Measurements from ENCODE around the gene PSMD3. TPM values are rescaled to one million over a fixed set of nuclear protein-coding genes. Genes with fewer than 3 reads are reported as not detected.

Gene PSMD3
- total and polyA plus RNA-seq, 5 donors from 2014 or later = 47.9 to 62.4 (median 50.0) TPM

DNA sequence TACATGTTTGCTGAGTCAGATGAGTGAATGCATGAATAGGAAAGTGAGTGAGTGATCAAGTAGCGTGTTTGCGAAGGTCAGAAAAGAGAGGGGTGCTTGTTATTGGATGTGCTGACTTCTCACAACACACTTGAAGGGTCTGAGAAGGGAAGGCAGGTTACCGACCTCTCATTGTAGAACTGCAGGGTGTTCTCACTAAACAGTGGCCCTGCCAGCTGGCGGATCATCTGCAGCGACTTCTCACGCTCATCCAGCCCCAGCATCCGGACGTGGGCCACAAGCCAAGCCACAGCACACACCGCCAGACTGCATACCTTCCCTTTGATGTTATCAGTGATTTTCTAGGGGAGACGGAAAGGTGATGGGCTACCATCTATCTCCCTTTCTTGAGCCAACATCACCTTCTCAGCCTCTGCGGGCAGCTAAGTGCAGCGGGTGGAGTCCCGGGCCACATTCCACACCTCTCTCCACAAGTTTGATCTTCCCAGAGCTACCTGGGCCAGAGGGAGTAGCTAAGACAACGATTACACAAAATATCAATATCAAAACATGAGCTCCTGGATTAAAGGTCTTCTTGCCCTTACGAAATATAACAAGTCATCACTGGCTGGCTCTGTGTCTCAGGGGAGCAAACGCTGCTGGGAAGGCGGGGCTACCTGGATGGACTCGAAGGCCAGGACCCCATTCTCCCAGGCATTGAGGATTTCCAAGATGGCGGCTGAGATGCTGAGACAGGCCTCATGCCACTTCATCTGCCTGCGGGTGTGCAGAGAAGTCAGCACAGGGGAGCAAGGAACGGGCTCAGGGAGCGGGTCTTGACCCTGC, 45.6 kb downstream of the PSMD3 start:
- peak overlapping the region in 1 of 3 donors; percentile 33 for H3K27ac Mint-ChIP-seq
- ATAC-seq (ENCODE audit: low read depth in 2 of 2) = peak; percentile 35 to 45
- Histone ChIP-seq H3K4me1 (ENCODE audit: control insufficient read depth, insufficient read depth, low read length, poor library complexity, severe bottlenecking) (peaks cover 13% of the 10 kb centered on the region), H3K36me3 (ENCODE audit: control insufficient read depth, insufficient read depth, low read length) (peaks cover 61% of the 10 kb centered on the region), H3K9me3 (ENCODE audit: control insufficient read depth in 2 of 2, low read length in 2 of 2) (no peaks in the 10 kb centered on the region), H3K27me3 (ENCODE audit: control insufficient read depth, insufficient read depth, low read length) (no peaks in the 10 kb centered on the region), H3K27ac (ENCODE audit: insufficient read depth, low read length, poor library complexity, severe bottlenecking) (no peak overlapping the region), H3K4me3 (ENCODE audit: low read depth, low read length) (no peak overlapping the region)
- H3K4me3 Mint-ChIP-seq = peak overlapping the region in 2 of 4 donors; percentile 2 to 29
- DNase-seq = peak in 2 of 3 donors; percentile 21 to 62
- peaks cover 5 to 22% (median 14%) of the 10 kb centered on the region in 4 donors for H3K4me1 Mint-ChIP-seq
- H3K9me3 Mint-ChIP-seq = no peaks in the 10 kb centered on the region
- no peaks in the 10 kb centered on the region for H3K27me3 Mint-ChIP-seq
- peaks cover 34% of the 10 kb centered on the region for H3K36me3 Mint-ChIP-seq

DNA sequence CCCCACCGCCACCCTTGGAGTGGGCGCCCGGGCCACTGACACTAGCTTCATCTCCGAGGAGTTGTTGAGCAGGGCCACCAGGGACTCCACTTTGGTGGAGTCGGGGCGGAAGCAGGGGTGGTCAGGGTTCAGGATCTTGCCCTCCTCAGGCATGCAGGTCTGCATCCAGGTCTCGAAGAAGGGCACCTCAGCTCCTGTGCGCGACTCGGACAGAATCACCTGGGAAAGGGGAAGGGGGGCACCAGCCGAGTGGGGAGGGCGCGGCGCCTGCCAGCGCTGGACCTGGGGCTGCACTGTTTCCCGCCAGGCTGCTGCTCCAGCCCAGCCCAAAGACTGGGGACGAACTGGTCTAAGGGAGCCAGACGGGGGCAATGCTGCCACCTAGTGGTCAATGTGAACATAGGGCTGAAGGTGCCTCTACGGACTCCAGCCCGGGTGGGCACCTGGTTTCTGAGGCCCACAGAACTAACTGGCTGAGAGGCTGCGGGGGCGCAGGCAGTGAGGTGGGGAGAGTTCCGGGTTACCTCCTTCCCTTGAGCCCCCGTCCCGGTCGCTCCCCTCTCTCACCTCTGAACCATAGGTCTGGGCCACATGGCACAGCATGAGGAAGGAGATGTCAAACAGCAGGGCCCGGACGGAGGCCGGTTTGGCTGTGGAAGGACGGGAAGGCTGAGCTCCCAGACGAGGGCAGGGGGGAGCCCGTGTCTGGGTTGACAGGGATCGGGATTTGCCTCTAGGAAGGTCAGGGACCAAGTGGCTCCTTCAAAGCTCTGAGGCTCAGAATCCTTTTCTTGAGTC, 46.4 kb downstream of the PSMD3 start:
- Histone ChIP-seq H3K4me3 (ENCODE audit: low read depth, low read length) (no peak overlapping the region), H3K27ac (ENCODE audit: insufficient read depth, low read length, poor library complexity, severe bottlenecking) (no peak overlapping the region), H3K9me3 (ENCODE audit: control insufficient read depth in 2 of 2, low read length in 2 of 2) (no peaks in the 10 kb centered on the region), H3K27me3 (ENCODE audit: control insufficient read depth, insufficient read depth, low read length) (no peaks in the 10 kb centered on the region), H3K4me1 (ENCODE audit: control insufficient read depth, insufficient read depth, low read length, poor library complexity, severe bottlenecking) (peaks cover 13% of the 10 kb centered on the region), H3K36me3 (ENCODE audit: control insufficient read depth, insufficient read depth, low read length) (peaks cover 61% of the 10 kb centered on the region)
- H3K4me3 Mint-ChIP-seq = no peak overlapping the region
- peak overlapping the region in 2 of 3 donors; percentile 36 to 44 for H3K27ac Mint-ChIP-seq
- ATAC-seq (ENCODE audit: low read depth in 2 of 2) (peak; percentile 72 to 76), DNase-seq (peak; percentile 63 to 78 (median 70))
- peaks cover 34% of the 10 kb centered on the region for H3K36me3 Mint-ChIP-seq
- H3K4me1 Mint-ChIP-seq = peaks cover 5 to 22% (median 14%) of the 10 kb centered on the region in 4 donors
- no peaks in the 10 kb centered on the region for H3K27me3 Mint-ChIP-seq
- H3K9me3 Mint-ChIP-seq = no peaks in the 10 kb centered on the region

DNA sequence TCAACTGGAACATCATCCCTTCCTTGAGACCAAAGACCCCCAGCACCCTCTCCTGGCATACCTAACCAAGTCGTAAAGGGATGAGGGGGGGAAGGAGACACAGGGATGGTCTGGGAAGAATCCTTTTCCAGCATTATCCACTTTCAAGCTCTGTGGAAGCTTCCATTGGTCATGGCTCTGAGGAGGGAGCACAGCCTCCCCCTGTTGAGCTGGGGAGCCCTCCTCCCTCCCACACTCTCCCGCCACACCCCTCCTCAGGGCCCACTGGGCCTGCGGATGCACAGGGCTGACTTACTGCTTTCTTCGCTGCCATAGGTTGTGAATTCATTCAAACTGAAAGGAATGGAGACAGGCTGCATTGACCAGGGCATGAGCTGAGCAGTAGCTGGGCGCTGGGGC, 47.0 kb downstream of the PSMD3 start:
- Histone ChIP-seq H3K4me1 (ENCODE audit: control insufficient read depth, insufficient read depth, low read length, poor library complexity, severe bottlenecking) (peaks cover 13% of the 10 kb centered on the region), H3K27me3 (ENCODE audit: control insufficient read depth, insufficient read depth, low read length) (no peaks in the 10 kb centered on the region), H3K27ac (ENCODE audit: insufficient read depth, low read length, poor library complexity, severe bottlenecking) (no peak overlapping the region), H3K4me3 (ENCODE audit: low read depth, low read length) (no peak overlapping the region), H3K36me3 (ENCODE audit: control insufficient read depth, insufficient read depth, low read length) (peaks cover 60% of the 10 kb centered on the region), H3K9me3 (ENCODE audit: control insufficient read depth in 2 of 2, low read length in 2 of 2) (no peaks in the 10 kb centered on the region)
- Mint-ChIP-seq H3K36me3 (peaks cover 38% of the 10 kb centered on the region), H3K27me3 (no peaks in the 10 kb centered on the region), H3K27ac (no peak overlapping the region), H3K9me3 (no peaks in the 10 kb centered on the region), H3K4me1 (peaks cover 5 to 22% (median 14%) of the 10 kb centered on the region in 4 donors), H3K4me3 (no peak overlapping the region)
- no peak for DNase-seq
- ATAC-seq (ENCODE audit: low read depth in 2 of 2) = no peak

DNA sequence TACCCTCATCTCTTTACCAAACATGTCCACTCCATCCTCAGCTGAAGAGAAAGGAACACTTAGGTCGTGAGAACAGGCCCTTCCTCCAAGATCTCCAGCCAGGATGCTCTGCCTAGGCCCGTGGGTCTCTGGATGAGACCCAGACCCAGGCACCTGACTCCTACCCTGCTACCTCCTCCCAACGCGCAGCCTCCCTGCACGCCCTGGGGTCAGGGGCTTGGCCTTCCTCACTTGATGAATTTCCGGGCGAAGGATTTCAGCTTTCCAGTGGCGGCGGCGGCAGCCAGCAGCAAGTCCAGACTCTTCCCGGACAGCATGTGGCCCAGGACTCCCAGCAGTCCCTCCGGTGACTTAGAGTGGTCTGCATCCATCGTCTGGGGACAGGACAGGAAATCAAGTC, 48.0 kb downstream of the PSMD3 start:
- no peaks in the 10 kb centered on the region for H3K9me3 ChIP-seq (ENCODE audit: control insufficient read depth in 2 of 2, low read length in 2 of 2)
- ATAC-seq (ENCODE audit: low read depth in 2 of 2) (no peak), DNase-seq (no peak)
- H3K4me1 Mint-ChIP-seq = peaks cover 5 to 22% (median 14%) of the 10 kb centered on the region in 4 donors
- no peak overlapping the region for H3K27ac ChIP-seq (ENCODE audit: insufficient read depth, low read length, poor library complexity, severe bottlenecking)
- H3K4me3 Mint-ChIP-seq = no peak overlapping the region
- H3K27me3 Mint-ChIP-seq = no peaks in the 10 kb centered on the region
- no peak overlapping the region for H3K4me3 ChIP-seq (ENCODE audit: low read depth, low read length)
- no peaks in the 10 kb centered on the region for H3K27me3 ChIP-seq (ENCODE audit: control insufficient read depth, insufficient read depth, low read length)
- H3K27ac Mint-ChIP-seq = peak overlapping the region in 2 of 3 donors; percentile 9 to 26
- peaks cover 13% of the 10 kb centered on the region for H3K4me1 ChIP-seq (ENCODE audit: control insufficient read depth, insufficient read depth, low read length, poor library complexity, severe bottlenecking)
- H3K36me3 Mint-ChIP-seq = peaks cover 38% of the 10 kb centered on the region
- peaks cover 63% of the 10 kb centered on the region for H3K36me3 ChIP-seq (ENCODE audit: control insufficient read depth, insufficient read depth, low read length)
- H3K9me3 Mint-ChIP-seq = no peaks in the 10 kb centered on the region

DNA sequence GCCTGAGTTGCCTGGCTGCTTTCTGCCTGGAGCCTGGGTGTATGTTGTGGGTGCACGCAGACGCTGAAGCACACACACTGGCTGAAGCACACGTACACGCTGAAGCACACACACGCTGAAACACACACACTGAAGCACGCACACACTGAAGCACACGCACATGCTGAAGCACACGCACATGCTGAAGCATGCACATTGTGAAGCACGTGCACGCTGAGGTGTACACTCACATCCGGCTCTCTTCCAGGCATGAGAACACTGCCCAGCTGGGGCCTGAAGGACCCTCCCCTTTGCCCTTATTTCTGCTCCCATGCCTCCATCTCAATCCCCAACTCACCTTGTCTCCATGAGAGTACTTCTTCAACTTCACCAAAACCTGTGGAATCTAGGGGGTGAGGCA, 51.1 kb downstream of the PSMD3 start:
- Mint-ChIP-seq H3K27me3 (no peaks in the 10 kb centered on the region), H3K27ac (no peak overlapping the region), H3K4me3 (no peak overlapping the region), H3K36me3 (peaks cover 29% of the 10 kb centered on the region), H3K4me1 (peaks cover 5 to 9% (median 6%) of the 10 kb centered on the region in 4 donors), H3K9me3 (no peaks in the 10 kb centered on the region)
- Histone ChIP-seq H3K4me3 (ENCODE audit: low read depth, low read length) (no peak overlapping the region), H3K27me3 (ENCODE audit: control insufficient read depth, insufficient read depth, low read length) (no peaks in the 10 kb centered on the region), H3K9me3 (ENCODE audit: control insufficient read depth in 2 of 2, low read length in 2 of 2) (no peaks in the 10 kb centered on the region), H3K27ac (ENCODE audit: insufficient read depth, low read length, poor library complexity, severe bottlenecking) (no peak overlapping the region), H3K36me3 (ENCODE audit: control insufficient read depth, insufficient read depth, low read length) (peaks cover 65% of the 10 kb centered on the region), H3K4me1 (ENCODE audit: control insufficient read depth, insufficient read depth, low read length, poor library complexity, severe bottlenecking) (peaks cover 5% of the 10 kb centered on the region)
- no peak for ATAC-seq (ENCODE audit: low read depth in 2 of 2)
- DNase-seq = no peak

DNA sequence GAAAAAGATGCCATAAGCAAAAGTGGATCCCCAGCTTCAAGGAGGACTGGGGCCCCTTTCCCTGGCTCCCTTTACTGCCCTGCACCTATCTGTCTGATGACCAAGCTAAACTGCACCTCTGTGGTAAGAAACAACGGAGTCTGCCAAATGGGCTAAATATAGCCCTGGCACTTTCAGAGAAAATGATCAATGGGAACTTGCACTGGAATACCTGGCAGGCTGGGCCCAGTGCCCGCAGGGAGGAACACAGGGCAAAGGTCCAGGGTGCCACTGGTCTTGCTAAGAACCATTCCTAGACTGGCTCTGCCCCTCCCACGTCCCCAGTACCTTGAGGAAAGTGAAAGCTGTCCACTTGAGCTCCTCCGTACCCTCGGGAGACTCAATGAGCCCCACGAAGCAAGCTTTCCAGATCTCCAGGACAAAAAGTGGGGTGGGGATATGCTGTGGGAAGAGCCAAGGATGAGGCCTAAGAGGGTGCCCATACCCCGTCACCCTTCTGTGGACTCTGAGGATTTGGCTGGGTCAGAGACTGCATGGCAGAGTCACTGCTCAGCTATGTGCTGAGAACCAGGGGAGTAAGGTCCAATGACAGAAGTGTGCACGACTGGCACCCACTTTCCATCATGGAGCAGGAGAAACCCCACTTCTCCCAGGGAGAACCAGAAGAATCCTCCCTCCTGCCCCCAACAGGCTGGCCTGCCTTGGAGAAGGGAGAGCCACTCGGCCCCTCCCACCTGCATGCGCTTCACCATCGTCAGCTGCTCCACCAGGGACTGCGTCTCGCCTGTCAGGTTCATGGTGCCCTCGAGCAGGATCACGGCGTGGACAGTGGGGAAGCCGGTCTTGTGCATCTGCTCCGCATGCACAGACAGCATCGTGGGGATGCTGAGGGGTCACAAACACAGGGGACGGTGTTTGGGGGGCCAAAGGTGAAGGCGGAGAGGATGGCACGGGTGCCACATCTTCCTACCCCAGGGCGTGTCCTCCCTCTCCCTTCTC, 52.0 kb downstream of the PSMD3 start:
- H3K4me3 Mint-ChIP-seq = no peak overlapping the region
- Histone ChIP-seq H3K27me3 (ENCODE audit: control insufficient read depth, insufficient read depth, low read length) (no peaks in the 10 kb centered on the region), H3K9me3 (ENCODE audit: control insufficient read depth in 2 of 2, low read length in 2 of 2) (no peaks in the 10 kb centered on the region), H3K36me3 (ENCODE audit: control insufficient read depth, insufficient read depth, low read length) (peaks cover 63% of the 10 kb centered on the region), H3K27ac (ENCODE audit: insufficient read depth, low read length, poor library complexity, severe bottlenecking) (no peak overlapping the region), H3K4me3 (ENCODE audit: low read depth, low read length) (no peak overlapping the region), H3K4me1 (ENCODE audit: control insufficient read depth, insufficient read depth, low read length, poor library complexity, severe bottlenecking) (no peaks in the 10 kb centered on the region)
- no peaks in the 10 kb centered on the region for H3K27me3 Mint-ChIP-seq
- H3K27ac Mint-ChIP-seq = no peak overlapping the region
- DNase-seq (no peak), ATAC-seq (ENCODE audit: low read depth in 2 of 2) (no peak)
- H3K9me3 Mint-ChIP-seq = no peaks in the 10 kb centered on the region
- H3K4me1 Mint-ChIP-seq = peaks cover 0 to 4% (median 1%) of the 10 kb centered on the region in 4 donors
- H3K36me3 Mint-ChIP-seq = peaks cover 29% of the 10 kb centered on the region

DNA sequence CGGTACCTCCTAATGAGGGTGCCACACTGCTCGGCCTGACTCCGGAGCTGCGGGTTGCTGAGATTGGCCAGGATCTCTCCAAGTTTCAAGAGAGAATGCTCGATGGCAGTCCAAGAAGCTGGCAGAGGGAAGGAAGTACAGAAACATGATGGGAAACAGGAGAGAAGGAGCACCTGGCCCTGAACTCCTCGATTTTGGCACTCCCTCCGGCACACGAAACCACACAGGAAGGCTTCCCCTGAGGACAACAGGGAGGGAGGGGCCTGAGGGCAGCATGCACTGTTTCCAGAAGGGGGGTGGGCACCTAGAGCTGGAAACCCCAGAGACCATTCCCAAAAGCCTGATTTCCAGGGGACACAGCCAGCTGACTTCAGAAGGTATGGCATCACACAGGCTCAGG, 52.7 kb downstream of the PSMD3 start:
- no peak overlapping the region for H3K27ac Mint-ChIP-seq
- Histone ChIP-seq H3K4me1 (ENCODE audit: control insufficient read depth, insufficient read depth, low read length, poor library complexity, severe bottlenecking) (no peaks in the 10 kb centered on the region), H3K9me3 (ENCODE audit: control insufficient read depth in 2 of 2, low read length in 2 of 2) (no peaks in the 10 kb centered on the region), H3K36me3 (ENCODE audit: control insufficient read depth, insufficient read depth, low read length) (peaks cover 59% of the 10 kb centered on the region), H3K27ac (ENCODE audit: insufficient read depth, low read length, poor library complexity, severe bottlenecking) (no peak overlapping the region), H3K4me3 (ENCODE audit: low read depth, low read length) (no peak overlapping the region), H3K27me3 (ENCODE audit: control insufficient read depth, insufficient read depth, low read length) (no peaks in the 10 kb centered on the region)
- H3K9me3 Mint-ChIP-seq = no peaks in the 10 kb centered on the region
- H3K27me3 Mint-ChIP-seq = no peaks in the 10 kb centered on the region
- H3K4me3 Mint-ChIP-seq = no peak overlapping the region
- H3K36me3 Mint-ChIP-seq = peaks cover 29% of the 10 kb centered on the region
- no peak for DNase-seq
- H3K4me1 Mint-ChIP-seq = peaks cover 0 to 4% (median 1%) of the 10 kb centered on the region in 4 donors
- ATAC-seq (ENCODE audit: low read depth in 2 of 2) = no peak
